GM18499 (cell line): ENCODE measurements around the gene EML1.

Experiments used
- ATAC-seq: cut with Tn5 transposase; IDR thresholded peaks from one replicate; pipeline ENCODE4 v1.9.1; 2021; ENCODE audit warnings: moderate number of reproducible peaks; ENCODE audit not compliant: insufficient read depth, unreplicated experiment

The EML1 gene

GRCh38 chr14:99915305-99916090 is 122.3 kb downstream of the EML1 start:
- ATAC-seq: no peak

- ATAC-seq: no peak
Measured at GRCh38 chr14:99916091-99916383, 122.8 kb downstream of the EML1 start.

- no peak for ATAC-seq
Measured at GRCh38 chr14:99918781-99919180, 125.6 kb downstream of the EML1 start.

GRCh38 chr14:99921425-99921824 is 128.2 kb downstream of the EML1 start:
- no peak for ATAC-seq

DNA sequence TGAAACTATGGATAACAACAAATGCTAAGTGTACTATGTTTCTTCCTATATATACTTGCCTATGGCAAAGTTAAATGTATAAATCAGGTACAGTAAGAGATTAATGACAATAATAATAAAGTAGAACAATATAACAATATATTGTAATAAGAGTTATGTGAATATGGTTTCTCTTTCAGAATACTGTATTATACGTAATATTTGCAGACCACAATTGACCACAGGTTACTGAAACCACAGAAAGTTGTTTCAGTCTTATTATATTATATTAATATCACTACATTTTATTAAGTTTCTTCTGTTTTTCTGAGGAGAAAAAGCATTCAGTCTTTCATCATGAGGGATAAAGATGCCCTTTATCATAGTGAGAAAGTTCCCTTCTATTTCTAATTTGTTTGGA is 131.2 kb downstream of the EML1 start:
- no peak for ATAC-seq

- no peak for ATAC-seq
Measured at GRCh38 chr14:99925471-99925870, 132.3 kb downstream of the EML1 start.

GRCh38 chr14:99928963-99929362 is 135.8 kb downstream of the EML1 start:
- ATAC-seq: no peak

- no peak for ATAC-seq
Measured at GRCh38 chr14:99929601-99930000, 136.4 kb downstream of the EML1 start.

DNA sequence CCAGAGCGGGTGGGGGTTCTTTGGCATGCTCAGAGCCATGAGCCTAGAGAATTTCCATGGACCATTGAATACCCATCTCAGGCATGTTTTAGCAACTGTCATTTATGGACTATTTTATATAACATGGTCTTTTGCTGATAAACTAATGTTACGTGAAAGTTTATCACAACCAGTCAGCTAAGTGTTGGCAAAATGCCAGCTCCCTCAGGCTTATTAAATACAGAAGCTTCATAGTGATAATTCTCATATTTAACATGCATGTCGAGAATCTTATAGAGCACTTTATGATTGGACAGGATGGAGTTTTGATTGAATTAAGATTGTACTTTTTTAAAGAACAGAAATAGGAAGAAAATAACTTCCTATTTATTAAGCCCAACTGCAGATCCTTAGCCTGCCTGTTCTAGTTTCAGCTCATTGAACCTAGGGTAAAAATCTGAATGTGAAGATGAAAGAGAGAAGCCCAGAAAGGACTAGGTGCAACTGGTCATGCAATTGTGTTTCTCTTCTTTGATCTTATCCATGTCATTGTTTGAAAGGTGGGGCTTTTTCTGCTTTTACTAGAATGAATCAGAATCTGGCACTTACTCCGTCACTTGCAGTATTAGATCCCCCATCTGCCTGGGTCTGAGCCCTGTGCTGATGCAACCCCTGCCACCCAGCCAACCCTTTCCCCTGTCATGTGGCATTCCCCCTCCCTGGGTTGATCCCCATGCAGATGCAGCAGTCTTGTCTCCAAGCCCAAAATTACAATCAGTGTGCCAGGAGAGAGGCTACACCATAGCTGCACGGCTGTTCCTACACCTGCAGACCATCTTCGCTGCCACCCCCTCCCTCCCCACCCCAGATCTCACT is 137.4 kb downstream of the EML1 start:
- peak; percentile 94 for ATAC-seq

DNA sequence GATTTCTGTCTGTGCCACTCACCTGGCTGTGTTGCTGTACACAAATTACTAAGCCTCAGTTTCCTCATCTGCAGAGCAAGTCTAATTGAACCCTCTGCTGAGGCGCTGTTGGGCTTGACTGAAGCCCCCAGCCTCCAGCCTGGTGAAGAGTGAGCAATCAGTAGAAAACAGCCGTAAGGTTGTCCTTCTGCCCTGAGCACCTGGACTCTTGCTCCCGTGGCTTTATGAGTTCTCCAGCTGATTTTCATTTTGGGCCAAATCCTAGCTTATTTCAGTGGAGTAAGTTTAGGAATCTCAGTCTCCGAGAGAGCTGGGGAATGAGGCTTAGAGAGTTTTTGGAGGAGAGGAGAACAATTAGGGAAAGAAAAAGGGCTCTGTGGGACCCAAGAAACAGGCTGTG is 138.1 kb downstream of the EML1 start:
- no peak for ATAC-seq

- no peak for ATAC-seq
Measured at GRCh38 chr14:99936056-99936455, 142.8 kb downstream of the EML1 start.

GRCh38 chr14:99936738-99937474 is 143.7 kb downstream of the EML1 start:
- peak; percentile 74 for ATAC-seq

GRCh38 chr14:99937475-99938244 is 144.4 kb downstream of the EML1 start:
- peak; percentile 10 for ATAC-seq

DNA sequence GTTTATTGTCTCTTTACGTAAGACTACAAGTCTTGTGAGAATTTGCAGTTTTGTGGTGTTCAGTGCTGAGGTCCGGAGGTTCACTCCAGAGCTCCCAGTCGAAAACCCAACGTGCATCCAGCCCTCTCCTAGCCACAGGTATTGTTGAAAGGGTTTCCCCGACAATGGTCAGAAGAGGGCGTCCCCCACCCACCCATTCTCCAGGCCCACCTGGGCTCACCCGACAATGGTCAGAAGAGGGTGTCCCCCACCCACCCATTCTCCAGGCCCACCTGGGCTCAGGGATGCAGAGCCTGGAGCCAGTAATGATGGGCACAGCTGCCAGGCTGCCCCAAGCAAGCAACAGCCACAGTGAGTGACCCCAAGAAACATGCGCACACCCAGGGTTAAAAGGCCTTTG is 145.2 kb downstream of the EML1 start:
- ATAC-seq: no peak

- ATAC-seq: no peak
Measured at GRCh38 chr14:99938896-99939295, 145.7 kb downstream of the EML1 start.

GRCh38 chr14:99939421-99939820 is 146.2 kb downstream of the EML1 start:
- no peak for ATAC-seq

- ATAC-seq: no peak
Measured at GRCh38 chr14:99940064-99940463, 146.9 kb downstream of the EML1 start.

- ATAC-seq: no peak
Measured at GRCh38 chr14:99941211-99941610, 148.0 kb downstream of the EML1 start.

DNA sequence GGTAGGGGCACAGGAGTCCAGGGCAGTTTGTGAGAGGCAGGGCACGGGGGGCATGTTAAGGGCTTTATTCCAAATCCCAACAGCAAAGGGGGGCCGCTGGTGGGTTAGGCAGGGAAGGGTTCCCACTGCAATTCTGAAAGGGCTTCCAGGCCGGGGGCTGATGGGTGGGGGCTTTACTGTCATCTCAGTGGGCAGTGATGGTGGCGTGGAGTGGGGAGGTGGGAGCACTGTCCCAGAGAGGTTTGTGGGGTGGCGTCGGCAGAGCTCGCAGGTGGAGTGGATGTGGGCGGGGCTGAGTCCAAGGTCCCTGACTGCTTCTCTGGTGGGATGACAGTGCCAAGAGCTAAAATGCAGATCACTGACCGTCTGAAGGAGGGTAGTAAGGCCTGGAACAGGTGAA is 150.4 kb downstream of the EML1 start:
- no peak for ATAC-seq

DNA sequence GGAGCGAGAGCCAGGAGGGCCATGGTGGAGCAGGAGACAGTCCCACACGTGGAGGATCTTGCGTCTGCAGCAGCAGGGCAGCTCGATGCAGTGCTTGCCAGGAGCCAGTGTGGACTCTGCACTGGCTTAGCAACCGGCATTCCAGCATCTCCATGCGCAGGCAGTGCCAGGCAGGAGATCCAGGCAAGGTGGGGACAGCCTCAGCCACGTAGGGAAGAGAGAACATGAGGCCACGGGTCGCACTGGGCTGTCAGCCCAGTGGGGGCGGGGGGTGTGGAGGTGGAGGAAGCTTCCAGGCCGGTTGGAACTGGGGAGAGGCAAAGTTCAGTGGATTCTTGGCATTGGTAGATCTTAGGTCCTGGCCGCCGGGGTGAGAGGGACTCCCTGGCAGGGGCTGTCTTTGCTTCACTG is 151.0 kb downstream of the EML1 start:
- ATAC-seq: no peak
